Immature natural killer cell (primary cell): Measurements from ENCODE around the gene CARMIL3. TPM values are rescaled to one million over a fixed set of nuclear protein-coding genes. Genes with fewer than 3 reads are reported as not detected.
"Not testable (repeated sequence)": the region's sequence is repeated elsewhere in the genome, so short reads cannot be mapped to it uniquely, and the experiment has no call there.

Source experiments
- DNase-seq, 3 donors: peaks; one replicate each; pipeline ENCODE4 v3.0.0; 2022; ENCODE audit warnings: mixed read lengths in 1 of 3
- H3K27ac Mint-ChIP-seq, 6 donors: one replicate each; pipeline ENCODE4 v1.8.0; 2020; ENCODE audit warnings: mixed read lengths in 6 of 6, mild to moderate bottlenecking in 5 of 6, inconsistent platforms in 4 of 6, moderate library complexity in 3 of 6
- H3K27me3 Mint-ChIP-seq, 3 donors: one replicate each; pipeline ENCODE4 v1.8.0; 2020 to 2021; ENCODE audit warnings: low read depth in 3 of 3, mild to moderate bottlenecking in 3 of 3, mixed read lengths in 3 of 3, moderate library complexity in 3 of 3, inconsistent platforms in 1 of 3
- H3K36me3 Mint-ChIP-seq, 3 donors: one replicate each; pipeline ENCODE4 v1.8.0; 2020; ENCODE audit warnings: mixed read lengths in 3 of 3, inconsistent platforms in 2 of 3, mild to moderate bottlenecking in 2 of 3
- H3K4me1 Mint-ChIP-seq, 2 donors: one replicate each; pipeline ENCODE4 v1.8.0; 2020; ENCODE audit warnings: inconsistent platforms in 2 of 2, mild to moderate bottlenecking in 2 of 2, mixed read lengths in 2 of 2, moderate library complexity in 1 of 2
- H3K4me3 Mint-ChIP-seq, 5 donors: one replicate each; pipeline ENCODE4 v1.8.0; 2020; ENCODE audit warnings: mild to moderate bottlenecking in 5 of 5, mixed read lengths in 5 of 5, inconsistent platforms in 3 of 5, moderate library complexity in 3 of 5
- H3K9me3 Mint-ChIP-seq, 6 donors: one replicate each; pipeline ENCODE4 v1.8.0; 2020; ENCODE audit warnings: mild to moderate bottlenecking in 6 of 6, mixed read lengths in 6 of 6, inconsistent platforms in 4 of 6, moderate library complexity in 3 of 6
- polyA plus RNA-seq, 3 donors: library from polyadenylated mRNA; unstranded; fragments of 300-500 nt; fragmentation: Illumina TruSeq; gene quantifications; one replicate each; pipeline ENCODE4 v1.2.3, GENCODE V29; 2021

Gene CARMIL3
- polyA plus RNA-seq, 3 donors from 2014 or later: 0.09 to 0.82 (median 0.32) TPM

DNA sequence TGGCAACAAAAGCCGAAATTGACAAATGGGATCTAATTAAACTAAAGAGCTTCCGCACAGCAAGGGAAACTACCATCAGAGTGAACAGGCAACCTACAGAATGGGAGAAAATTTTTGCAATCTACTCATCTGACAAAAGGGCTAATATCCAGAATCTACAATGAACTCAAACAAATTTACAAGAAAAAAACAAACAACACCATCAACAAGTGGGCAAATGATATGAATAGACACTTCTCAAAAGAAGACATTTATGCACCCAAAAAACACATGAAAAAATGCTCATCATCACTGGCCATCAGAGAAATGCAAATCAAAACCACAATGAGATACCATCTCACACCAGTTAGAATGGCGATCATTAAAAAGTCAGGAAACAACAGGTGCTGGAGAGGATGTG is 22.1 kb upstream of the CARMIL3 start:
- H3K27ac Mint-ChIP-seq, DNase-seq, H3K36me3 Mint-ChIP-seq, H3K4me3 Mint-ChIP-seq, H3K4me1 Mint-ChIP-seq, H3K27me3 Mint-ChIP-seq: not testable (repeated sequence)
- peaks cover 7 to 18% (median 12%) of the 10 kb centered on the region in 6 donors for H3K9me3 Mint-ChIP-seq

DNA sequence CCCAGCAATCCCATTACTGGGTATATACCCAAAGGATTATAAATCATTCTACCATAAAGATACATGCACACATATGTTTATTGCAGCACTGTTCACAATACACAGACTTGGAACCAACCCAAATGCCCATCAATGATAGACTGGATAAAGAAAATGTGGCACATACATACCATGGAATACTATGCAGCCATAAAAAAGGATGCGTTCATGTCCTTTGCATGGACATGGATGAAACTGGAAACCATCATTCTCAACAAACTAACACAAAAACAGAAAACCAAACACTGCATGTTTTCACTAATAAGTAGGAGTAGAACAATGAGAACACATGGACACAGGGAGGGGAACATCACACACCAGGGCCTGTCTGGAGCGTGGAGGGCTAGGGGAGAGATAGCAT is 20.5 kb upstream of the CARMIL3 start:
- not testable (repeated sequence) for H3K27me3 Mint-ChIP-seq, H3K4me3 Mint-ChIP-seq, DNase-seq, H3K4me1 Mint-ChIP-seq, H3K36me3 Mint-ChIP-seq, H3K27ac Mint-ChIP-seq
- H3K9me3 Mint-ChIP-seq: peaks cover 7 to 18% (median 12%) of the 10 kb centered on the region in 6 donors

DNA sequence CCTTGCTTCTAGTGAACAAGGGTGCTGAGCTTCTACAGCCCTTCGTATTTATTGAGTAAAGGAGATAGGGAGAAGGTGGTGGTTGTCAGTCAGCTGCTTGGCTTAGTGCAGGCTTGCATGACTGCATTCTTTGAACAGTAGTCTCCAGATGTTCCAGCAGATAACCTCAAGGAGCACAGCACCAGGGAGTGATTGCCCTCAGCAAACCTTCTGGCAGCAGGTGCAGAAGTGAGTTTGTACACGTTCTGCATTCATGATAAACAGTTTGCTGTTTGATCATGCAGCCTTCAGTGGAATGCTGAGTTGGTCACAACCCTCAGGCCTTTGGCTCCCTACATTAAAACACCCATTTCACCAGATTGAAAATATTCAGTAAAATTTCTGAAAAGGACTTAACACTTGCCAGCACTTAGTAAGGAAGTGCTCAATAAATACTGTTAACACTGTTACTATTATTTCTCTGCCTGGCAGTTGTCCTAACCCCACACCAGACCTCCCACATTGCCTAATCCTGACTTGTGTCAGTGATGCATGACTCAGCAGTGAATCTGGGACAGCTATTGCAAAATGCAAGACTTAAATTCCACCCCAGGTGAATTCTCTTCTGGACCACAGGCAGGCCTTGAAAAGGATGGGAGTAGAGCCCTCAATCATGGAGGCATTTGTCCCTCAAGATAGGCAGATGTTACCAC is 18.9 kb upstream of the CARMIL3 start:
- H3K4me3 Mint-ChIP-seq: no peak overlapping the region
- H3K36me3 Mint-ChIP-seq: peaks cover 0 to 8% (median 3%) of the 10 kb centered on the region in 3 donors

DNA sequence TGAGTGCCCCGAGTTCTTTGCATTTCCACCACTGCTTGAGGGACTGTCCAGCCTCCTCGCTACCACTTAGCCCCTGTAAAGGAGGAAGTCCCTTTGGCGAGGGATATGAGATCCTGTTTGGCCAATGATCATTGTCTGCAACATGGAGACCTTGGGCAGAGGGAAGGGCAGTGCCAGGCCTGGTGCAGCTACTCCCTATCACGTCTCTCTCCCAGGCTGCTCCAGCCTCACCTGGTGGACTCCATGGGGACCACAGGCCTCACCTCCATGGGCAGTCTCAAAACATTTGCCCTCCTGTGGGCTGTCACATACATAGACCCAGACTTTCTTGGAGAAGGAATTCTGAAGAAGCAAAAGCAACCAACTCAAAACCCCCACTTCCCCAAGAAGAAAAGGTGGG is 16.0 kb upstream of the CARMIL3 start:
- not testable (repeated sequence) for H3K36me3 Mint-ChIP-seq, DNase-seq, H3K27me3 Mint-ChIP-seq
- Mint-ChIP-seq H3K4me1 (peaks cover 10 to 17% of the 10 kb centered on the region in 2 donors), H3K4me3 (peak overlapping the region; percentile 93 to 99 (median 97)), H3K9me3 (peaks cover 7 to 17% (median 12%) of the 10 kb centered on the region in 6 donors), H3K27ac (peak overlapping the region in 5 of 6 donors; percentile 34 to 83 (median 42))

More for the DNA sequence above, 18.9 kb upstream of the CARMIL3 start:
- Mint-ChIP-seq H3K4me1 (peaks cover 10 to 17% of the 10 kb centered on the region in 2 donors), H3K9me3 (peaks cover 7 to 18% (median 12%) of the 10 kb centered on the region in 6 donors), H3K27me3 (peaks cover 0 to 5% (median 2%) of the 10 kb centered on the region in 3 donors), H3K27ac (peak overlapping the region in 1 of 6 donors; percentile 40)
- DNase-seq: no peak

DNA sequence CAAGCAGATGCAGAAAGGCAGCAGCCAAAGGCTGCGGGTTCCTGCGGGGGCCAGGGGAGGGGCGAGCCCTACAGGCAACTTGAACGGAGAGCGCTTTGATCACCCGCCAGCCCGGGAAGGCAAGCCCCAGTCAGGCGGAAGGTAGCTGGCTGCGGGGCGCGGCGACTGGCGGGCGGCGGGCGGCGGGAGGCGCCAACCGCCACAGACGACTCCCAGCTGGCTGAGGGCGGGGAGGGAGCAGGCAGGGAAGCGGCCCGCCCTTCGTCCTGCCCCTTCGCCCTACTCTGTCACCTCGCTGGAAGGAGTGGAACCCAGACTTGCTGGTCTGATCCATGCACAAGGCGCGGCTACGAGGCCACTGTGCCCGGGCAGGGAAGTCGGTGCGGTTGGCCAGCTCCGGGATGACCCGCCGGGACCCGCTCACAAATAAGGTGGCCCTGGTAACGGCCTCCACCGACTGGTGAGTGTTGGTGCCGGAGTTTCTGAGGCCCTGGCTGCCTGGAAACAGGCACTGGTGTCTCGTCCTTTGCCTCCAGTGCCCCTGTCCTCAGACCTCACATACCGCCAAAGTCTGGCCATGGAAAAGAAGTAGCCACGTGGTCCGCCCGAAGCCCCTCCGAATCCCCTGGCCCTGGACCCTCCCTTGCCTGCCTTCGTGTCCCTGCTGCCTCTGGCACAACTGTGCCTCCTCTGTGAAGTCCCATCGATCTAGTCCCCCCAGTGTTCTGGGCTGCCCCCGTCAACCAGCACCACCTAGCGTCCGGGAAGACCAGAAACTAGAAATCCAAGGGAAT is 15.4 kb upstream of the CARMIL3 start:
- Mint-ChIP-seq H3K9me3 (peaks cover 7 to 12% (median 10%) of the 10 kb centered on the region in 6 donors), H3K27ac (peak overlapping the region; percentile 74 to 93 (median 89)), H3K4me1 (peaks cover 10 to 17% of the 10 kb centered on the region in 2 donors), H3K4me3 (peak overlapping the region; percentile 93 to 99 (median 97)), H3K36me3 (peaks cover 0 to 7% (median 3%) of the 10 kb centered on the region in 3 donors), H3K27me3 (peaks cover 3 to 5% (median 4%) of the 10 kb centered on the region in 3 donors)
- DNase-seq: peak; percentile 51 to 67 (median 64)

DNA sequence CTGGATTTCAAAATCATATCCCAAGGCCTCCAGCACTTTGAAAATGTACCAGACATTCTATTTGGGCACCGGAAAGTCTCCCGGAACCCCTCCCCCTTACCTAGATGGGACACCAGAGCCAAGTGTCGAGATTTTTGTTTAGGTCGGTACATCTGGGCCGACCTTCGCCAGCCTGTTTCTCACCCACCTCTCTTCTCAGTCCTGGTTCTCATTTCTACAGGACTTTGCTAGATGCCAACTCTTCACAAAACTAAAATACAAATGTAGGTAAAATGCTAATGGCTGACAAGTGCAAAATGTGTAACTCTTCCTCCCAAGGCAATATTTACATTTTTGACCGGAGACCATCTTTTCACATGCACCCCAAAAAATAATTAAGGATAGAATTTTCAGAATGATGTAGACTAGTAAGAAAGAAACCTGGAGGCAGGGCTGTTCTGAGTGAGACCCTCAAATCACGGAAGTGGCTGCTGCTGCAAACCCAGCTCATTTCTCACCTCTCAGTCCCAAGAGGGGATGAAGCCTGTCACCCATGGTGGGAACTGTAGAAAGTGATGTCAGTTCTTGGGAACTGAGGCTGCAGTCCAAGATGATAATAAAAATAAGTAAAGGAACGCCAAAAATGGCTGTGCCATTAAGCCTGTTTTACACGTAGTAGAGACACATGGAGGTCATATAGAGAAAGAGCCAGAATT is 14.7 kb upstream of the CARMIL3 start:
- not testable (repeated sequence) for DNase-seq, H3K9me3 Mint-ChIP-seq, H3K27me3 Mint-ChIP-seq, H3K36me3 Mint-ChIP-seq
- Mint-ChIP-seq H3K4me1 (peaks cover 10 to 17% of the 10 kb centered on the region in 2 donors), H3K27ac (peak overlapping the region; percentile 74 to 93 (median 89)), H3K4me3 (peak overlapping the region; percentile 93 to 99 (median 97))

DNA sequence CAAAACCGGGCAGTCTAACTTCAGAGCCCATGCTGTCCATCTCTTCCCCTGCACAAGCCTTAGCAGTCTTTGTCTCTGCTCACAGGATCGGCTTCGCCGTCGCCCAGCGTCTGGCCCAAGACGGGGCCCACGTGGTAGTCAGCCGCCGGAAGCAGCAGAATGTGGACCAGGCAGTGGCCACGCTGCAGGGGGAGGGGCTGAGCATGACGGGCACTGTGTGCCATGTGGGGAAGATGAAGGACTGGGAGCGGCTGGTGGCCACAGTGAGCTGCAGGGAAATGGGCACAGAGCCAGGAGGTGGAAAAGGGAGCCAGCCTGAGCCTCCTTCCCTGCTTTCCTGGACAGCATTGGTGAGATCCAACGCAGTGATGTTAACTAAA is 14.2 kb upstream of the CARMIL3 start:
- Mint-ChIP-seq H3K4me3 (peak overlapping the region in 1 of 5 donors; percentile 5), H3K4me1 (peaks cover 10 to 17% of the 10 kb centered on the region in 2 donors), H3K36me3 (no peaks in the 10 kb centered on the region), H3K9me3 (peaks cover under 1 to 7% (median 2%) of the 10 kb centered on the region in 6 donors), H3K27ac (no peak overlapping the region), H3K27me3 (peaks cover 2 to 5% (median 5%) of the 10 kb centered on the region in 3 donors)
- no peak for DNase-seq

DNA sequence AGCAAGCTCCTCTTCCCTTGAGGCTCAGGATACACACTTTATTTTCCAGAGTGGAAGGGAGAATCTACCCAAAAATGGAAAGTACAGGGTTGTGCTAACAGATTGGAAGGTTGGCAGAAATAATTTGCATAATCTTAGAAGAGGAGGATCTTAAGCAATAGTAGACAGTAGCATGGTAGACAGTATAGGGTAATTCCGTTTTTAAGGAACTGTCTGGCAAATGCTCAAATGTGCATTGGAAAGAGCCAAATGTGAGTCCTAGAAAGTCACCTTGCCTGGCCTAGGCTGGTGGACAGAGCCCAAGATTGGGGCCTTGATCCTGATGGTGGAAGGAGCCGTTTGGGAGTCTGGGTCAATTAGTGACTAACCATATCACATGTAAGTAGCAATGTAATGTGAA is 13.1 kb upstream of the CARMIL3 start:
- no peak overlapping the region for H3K4me3 Mint-ChIP-seq
- DNase-seq: no peak
- H3K9me3 Mint-ChIP-seq: peaks cover 0 to 5% (median 0%) of the 10 kb centered on the region in 6 donors
- H3K4me1 Mint-ChIP-seq: peaks cover 10 to 17% of the 10 kb centered on the region in 2 donors
- no peaks in the 10 kb centered on the region for H3K36me3 Mint-ChIP-seq
- H3K27me3 Mint-ChIP-seq: peaks cover 0 to 7% (median 5%) of the 10 kb centered on the region in 3 donors
- H3K27ac Mint-ChIP-seq: peak overlapping the region in 1 of 6 donors; percentile 31

DNA sequence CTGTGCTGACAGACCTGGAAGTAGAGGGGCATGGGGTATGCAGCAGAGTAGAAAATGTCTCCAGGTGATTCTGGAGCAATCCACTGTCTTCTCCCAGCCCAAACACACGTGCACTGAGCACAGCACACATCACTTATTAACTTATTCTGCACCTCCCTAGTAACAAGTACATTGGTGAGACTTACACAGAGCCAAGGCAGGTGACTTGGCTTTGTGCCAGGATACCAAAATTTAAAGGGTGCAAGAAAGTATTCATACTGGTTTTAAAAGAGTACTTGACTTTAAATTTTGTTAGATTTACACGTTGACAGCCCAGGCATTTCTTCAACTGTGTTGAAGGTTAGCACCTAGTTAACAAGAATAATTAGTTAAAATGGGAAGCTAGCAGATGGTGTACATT is 11.1 kb upstream of the CARMIL3 start:
- Mint-ChIP-seq H3K4me3 (no peak overlapping the region), H3K36me3 (no peaks in the 10 kb centered on the region), H3K9me3 (no peaks in the 10 kb centered on the region), H3K27ac (no peak overlapping the region), H3K27me3 (peaks cover 0 to 9% (median 9%) of the 10 kb centered on the region in 3 donors), H3K4me1 (peaks cover 10 to 16% of the 10 kb centered on the region in 2 donors)
- no peak for DNase-seq

DNA sequence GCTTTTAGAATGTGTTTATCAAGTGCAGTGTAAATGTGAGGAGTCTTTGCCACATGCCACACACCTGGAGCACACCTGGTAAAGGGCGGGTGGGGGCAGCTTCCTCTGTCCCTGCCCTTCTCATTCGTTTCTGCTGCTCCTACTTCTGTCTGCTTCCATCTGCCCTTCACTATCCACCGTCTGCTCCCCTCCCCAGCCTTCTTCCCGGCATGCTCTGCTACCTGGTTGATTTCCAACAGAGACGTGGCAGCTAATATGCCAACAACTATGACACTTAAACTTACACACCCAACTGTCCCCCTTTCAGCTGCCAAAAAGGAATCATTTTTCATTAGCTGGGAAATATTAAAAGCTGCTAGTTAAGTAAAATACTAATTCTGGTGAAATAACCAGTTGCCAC is 9.1 kb upstream of the CARMIL3 start:
- Mint-ChIP-seq H3K27me3 (peaks cover 0 to 9% (median 7%) of the 10 kb centered on the region in 3 donors), H3K36me3 (no peaks in the 10 kb centered on the region), H3K4me1 (no peaks in the 10 kb centered on the region), H3K9me3 (no peaks in the 10 kb centered on the region), H3K27ac (no peak overlapping the region), H3K4me3 (no peak overlapping the region)
- no peak for DNase-seq

DNA sequence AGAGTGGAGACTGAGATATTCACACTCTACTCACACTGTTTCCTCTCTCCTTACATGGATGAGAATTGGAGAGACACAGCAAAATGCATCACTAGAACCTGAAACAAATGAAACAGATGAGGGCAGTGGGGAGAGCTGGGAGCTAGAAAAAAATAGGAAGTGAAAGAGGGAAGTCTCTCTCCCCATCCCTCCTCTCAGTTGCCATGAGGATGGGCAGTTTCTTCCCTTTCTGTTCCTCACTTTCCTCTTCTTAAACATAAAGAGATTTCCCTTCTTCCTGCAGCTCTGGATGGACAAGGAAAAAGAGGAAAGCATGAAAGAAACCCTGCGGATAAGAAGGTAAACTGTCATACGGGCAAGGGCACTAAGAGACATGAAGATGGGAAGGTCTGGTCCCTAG is 2.8 kb upstream of the CARMIL3 start:
- H3K27ac Mint-ChIP-seq, H3K9me3 Mint-ChIP-seq, H3K36me3 Mint-ChIP-seq, DNase-seq: not testable (repeated sequence)
- H3K4me1 Mint-ChIP-seq: peaks cover 21 to 23% of the 10 kb centered on the region in 2 donors
- H3K27me3 Mint-ChIP-seq: peaks cover 0 to 13% (median 8%) of the 10 kb centered on the region in 3 donors
- H3K4me3 Mint-ChIP-seq: peak overlapping the region in 2 of 5 donors; percentile 28 to 51

DNA sequence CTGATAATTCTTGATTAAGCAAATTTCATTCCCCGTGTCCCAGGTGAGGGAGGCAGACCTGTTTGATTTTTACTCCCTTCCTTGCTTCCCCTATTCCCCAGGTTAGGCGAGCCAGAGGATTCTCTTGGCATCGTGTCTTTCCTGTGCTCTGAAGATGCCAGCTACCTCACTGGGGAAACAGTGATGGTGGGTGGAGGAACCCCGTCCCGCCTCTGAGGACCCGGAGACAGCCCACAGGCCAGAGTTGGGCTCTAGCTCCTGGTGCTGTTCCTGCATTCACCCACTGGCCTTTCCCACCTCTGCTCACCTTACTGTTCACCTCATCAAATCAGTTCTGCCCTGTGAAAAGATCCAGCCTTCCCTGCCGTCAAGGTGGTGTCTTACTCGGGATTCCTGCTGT is 1.1 kb upstream of the CARMIL3 start:
- H3K36me3 Mint-ChIP-seq, H3K9me3 Mint-ChIP-seq, DNase-seq, H3K27me3 Mint-ChIP-seq: not testable (repeated sequence)
- Mint-ChIP-seq H3K4me1 (peaks cover 23 to 24% of the 10 kb centered on the region in 2 donors), H3K4me3 (peak overlapping the region; percentile 79 to 91 (median 90)), H3K27ac (peak overlapping the region in 1 of 6 donors; percentile 74)

DNA sequence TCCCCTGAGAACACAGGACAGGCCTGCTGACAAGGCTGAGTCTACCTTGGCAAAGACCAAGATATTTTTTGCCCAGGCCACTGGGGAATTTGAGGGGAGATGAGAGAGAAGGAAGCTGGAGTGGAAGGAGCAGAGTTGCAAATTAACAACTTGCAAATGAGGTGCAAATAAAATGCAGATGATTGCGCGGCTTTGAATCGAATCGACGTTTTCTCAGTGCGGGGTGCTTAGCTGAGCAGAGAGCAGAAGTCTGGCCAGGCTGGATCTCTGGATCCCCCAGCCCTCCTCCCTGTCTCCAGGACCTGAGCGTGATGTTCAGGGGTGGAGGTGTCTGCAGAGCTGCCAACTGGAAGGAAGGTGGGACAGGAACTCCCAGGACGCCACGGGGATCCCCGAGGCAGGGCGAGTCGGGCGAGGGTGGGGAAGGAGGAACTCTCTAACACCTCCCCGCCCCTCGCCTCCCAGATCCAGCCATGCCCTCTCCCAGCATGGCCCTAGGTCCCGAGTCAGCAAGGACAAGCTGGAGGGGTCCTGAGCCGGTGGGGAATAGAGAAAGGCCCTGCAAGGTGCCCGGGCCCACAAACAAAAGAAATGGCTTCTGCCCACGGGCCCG is 527 bp upstream of the CARMIL3 start:
- no peaks in the 10 kb centered on the region for H3K9me3 Mint-ChIP-seq
- no peak for DNase-seq
- peaks cover 23 to 24% of the 10 kb centered on the region in 2 donors for H3K4me1 Mint-ChIP-seq
- peak overlapping the region; percentile 79 to 91 (median 90) for H3K4me3 Mint-ChIP-seq
- H3K27ac Mint-ChIP-seq: peak overlapping the region in 4 of 6 donors; percentile 18 to 74 (median 68)
- no peaks in the 10 kb centered on the region for H3K36me3 Mint-ChIP-seq
- peaks cover 1 to 9% (median 7%) of the 10 kb centered on the region in 3 donors for H3K27me3 Mint-ChIP-seq
